Spleen (tissue), 11 donors: Measurements from ENCODE around the gene HOXA10. TPM values are rescaled to one million over a fixed set of nuclear protein-coding genes. Genes with fewer than 3 reads are reported as not detected.

Source experiments
- DNase-seq: peaks from one replicate; pipeline ENCODE4 v3.0.0-alpha.2; 2020
- H3K27ac ChIP-seq, 8 donors: fragments of 200-600 bp; sonication (generic) in 7 of 8; 1 replicate in 4 of 8; 2 replicates in 4 of 8; pipeline versions ENCODE4 v1.5.0 to v1.8.0; 2016 to 2021; ENCODE audit warnings: inconsistent platforms in 4 of 8, mild to moderate bottlenecking in 4 of 8, moderate library complexity in 1 of 8
- H3K27me3 ChIP-seq, 7 donors: fragments of 200-600 bp; sonication (generic) in 6 of 7; replicated peaks in 1 of 7; 1 replicate in 4 of 7; 2 replicates in 3 of 7; pipeline versions ENCODE4 v1.5.0 to v1.8.0; 2016 to 2021; ENCODE audit warnings: inconsistent platforms in 3 of 7, mild to moderate bottlenecking in 1 of 7
- H3K36me3 ChIP-seq, 6 donors: fragments of 200-600 bp; sonication (generic) in 5 of 6; 1 replicate in 4 of 6; 2 replicates in 2 of 6; pipeline versions ENCODE4 v1.5.0 to v1.8.0; 2016 to 2021; ENCODE audit warnings: inconsistent platforms in 2 of 6
- H3K4me1 ChIP-seq, 6 donors: fragments of 200-600 bp; sonication (generic) in 5 of 6; 1 replicate in 3 of 6; 2 replicates in 3 of 6; pipeline versions ENCODE4 v1.5.0 to v1.8.0; 2016 to 2021; ENCODE audit warnings: inconsistent platforms in 3 of 6
- H3K4me3 ChIP-seq, 8 donors: fragments of 200-600 bp; sonication (generic) in 7 of 8; 1 replicate in 4 of 8; 2 replicates in 4 of 8; pipeline versions ENCODE4 v1.5.0 to v1.8.0; 2016 to 2021; ENCODE audit warnings: inconsistent platforms in 4 of 8, mild to moderate bottlenecking in 4 of 8, moderate library complexity in 2 of 8
- H3K9me3 ChIP-seq, 8 donors: fragments of 200-600 bp; sonication (generic) in 7 of 8; 1 replicate in 4 of 8; 2 replicates in 4 of 8; pipeline versions ENCODE4 v1.5.0 to v1.8.0; 2016 to 2021; ENCODE audit warnings: inconsistent platforms in 4 of 8
- CTCF ChIP-seq, 11 experiments: fragments of 200-600 bp in 7 of 11; fragments of 450-650 bp in 4 of 11; sonication (generic) in 4 of 11; IDR thresholded peaks in 8 of 11; conservative IDR thresholded peaks in 3 of 11; 1 replicate in 7 of 11; 2 replicates in 4 of 11; pipeline versions ENCODE4 v1.4.0 to v1.8.0; 2016 to 2021; ENCODE audit warnings: antibody characterized with exemption in 11 of 11, inconsistent platforms in 4 of 11, mild to moderate bottlenecking in 1 of 11
- POLR2A ChIP-seq, 3 donors: fragments of 450-650 bp; IDR thresholded peaks; one replicate each; pipeline ENCODE4 v1.5.1; 2017; ENCODE audit warnings: antibody characterized with exemption in 3 of 3, mild to moderate bottlenecking in 1 of 3
- POLR2AphosphoS5 ChIP-seq, 3 donors: sonication (generic); formaldehyde crosslinking; IDR thresholded peaks; one replicate each; pipeline ENCODE4 v1.5.1; 2017; ENCODE audit warnings: antibody characterized with exemption in 3 of 3
- WGBS, 5 donors: extraction: QIAGEN DNeasy Blood & Tissue Kit in 3 of 5; methylation state at CpG; one replicate each; pipeline versions ENCODE4 v1.1.5 to v1.1.7; 2013 to 2018; 5-methylcytosine and 5-hydroxymethylcytosine counted together
- intact Hi-C: fragments of 100-400 bp; cut with DNase I; formaldehyde crosslinking; loops from one replicate; pipeline ENCODE4 v1.15.0; 2023; ENCODE audit warnings: low total_unique reads
- polyA plus RNA-seq, 3 donors: library from polyadenylated mRNA; stranded (reverse); fragments of 200-250 nt; gene quantifications; one replicate each; pipeline ENCODE4 v1.2.1, GENCODE V29; 2013
- total RNA-seq, 7 donors: library from RNA; depleted of rRNA in 3 of 7; stranded (reverse); fragments of >200 nt in 3 of 7; fragmentation: NEBNext Ultra II Directional in 4 of 7; extraction: Animal tissue kit (Norgen Biotek cat#: 25700) in 4 of 7; gene quantifications; one replicate each; pipeline versions ENCODE4 v1.1.0 to v1.2.1, GENCODE V29; 2016 to 2021
- donor health status: healthy with polysubstance abuse.
- donor health status: DM: no; HTN: no; CAD: no; lungs with moderate emphysema.
- donor health status: DM: no; HTN: no; CAD: no.
- donor health status: Bipolar disorder and iron deficiency.
- donor health status: healthy.
- donor health status: DM: no; HTN: no; CAD: no.
- donor health status: DM: yes; HTN: yes; CAD: no.

HOXA10 gene
- total and polyA plus RNA-seq, 10 donors, result 0.05 to 0.72 (median 0.20) TPM; not detected in 4

- 56 to 60% (median 57%) methylated on average over 4 of the region's 4 CpGs for WGBS, 5 donors
- Histone ChIP-seq H3K27ac (no peak overlapping the region), H3K27me3 (peaks cover 4 to 100% (median 70%) of the 10 kb centered on the region in 7 donors), H3K4me3 (no peak overlapping the region), H3K36me3 (no peaks in the 10 kb centered on the region), H3K9me3 (no peaks in the 10 kb centered on the region), H3K4me1 (peaks cover 0 to 12% (median 8%) of the 10 kb centered on the region in 6 donors)
- TF ChIP-seq POLR2AphosphoS5 (IDR thresholded peaks at IDR 0.05) (no peak), POLR2A (IDR thresholded peaks at IDR 0.05) (no peak), CTCF (IDR thresholded peaks at IDR 0.05 in 8 of 11, conservative IDR thresholded peaks at IDR 0.05 in 3 of 11) (no peak)
- intact Hi-C loops, result no loop called here
- no peak for DNase-seq
These were observed 45.7 kb upstream of the HOXA10 start for GRCh38 chr7:27219821-27220220.

GRCh38 chr7:27217951-27218350, 43.8 kb upstream of the HOXA10 start:
- Histone ChIP-seq H3K27me3 (peaks cover 6 to 100% (median 70%) of the 10 kb centered on the region in 7 donors), H3K9me3 (no peaks in the 10 kb centered on the region)
- intact Hi-C loops, result no loop called here

GRCh38 chr7:27215356-27215755, 41.2 kb upstream of the HOXA10 start:
- 75 to 91% (median 83%) methylated on average over 2 of the region's 2 CpGs for WGBS, 5 donors
- Histone ChIP-seq H3K27ac (no peak overlapping the region), H3K36me3 (no peaks in the 10 kb centered on the region), H3K9me3 (no peaks in the 10 kb centered on the region), H3K27me3 (peaks cover 3 to 100% (median 72%) of the 10 kb centered on the region in 7 donors), H3K4me1 (peaks cover 5 to 31% (median 22%) of the 10 kb centered on the region in 6 donors), H3K4me3 (no peak overlapping the region)
- no peak for TF ChIP-seq CTCF (IDR thresholded peaks at IDR 0.05 in 8 of 11, conservative IDR thresholded peaks at IDR 0.05 in 3 of 11)
- intact Hi-C loops, result no loop called here
- no peak for DNase-seq

More at GRCh38 chr7:27217951-27218350, 43.8 kb upstream of the HOXA10 start:
- no peak overlapping the region for H3K27ac ChIP-seq
- TF ChIP-seq CTCF (IDR thresholded peaks at IDR 0.05 in 8 of 11, conservative IDR thresholded peaks at IDR 0.05 in 3 of 11) (no peak), POLR2A (IDR thresholded peaks at IDR 0.05) (no peak)
- no peak for DNase-seq
- H3K36me3 ChIP-seq, result no peaks in the 10 kb centered on the region
- no peak overlapping the region for H3K4me3 ChIP-seq
- H3K4me1 ChIP-seq, result peaks cover 0 to 22% (median 18%) of the 10 kb centered on the region in 6 donors

GRCh38 chr7:27214239-27214950, 40.3 kb upstream of the HOXA10 start:
- Histone ChIP-seq H3K27me3 (peaks cover 5 to 100% (median 70%) of the 10 kb centered on the region in 7 donors), H3K36me3 (no peaks in the 10 kb centered on the region), H3K4me3 (no peak overlapping the region), H3K4me1 (peaks cover 5 to 28% (median 20%) of the 10 kb centered on the region in 6 donors), H3K27ac (no peak overlapping the region), H3K9me3 (no peaks in the 10 kb centered on the region)
- TF ChIP-seq CTCF (IDR thresholded peaks at IDR 0.05 in 8 of 11, conservative IDR thresholded peaks at IDR 0.05 in 3 of 11), result no peak
- no peak for TF ChIP-seq POLR2A (IDR thresholded peaks at IDR 0.05)
- no peak for TF ChIP-seq POLR2AphosphoS5 (IDR thresholded peaks at IDR 0.05)
- no peak for DNase-seq
- intact Hi-C loops, result no loop called here
- 57 to 79% (median 63%) methylated on average over 8 of the region's 8 CpGs for WGBS, 5 donors
